ENCODE data around the gene ATAD3C.
A peak's percentile ranks its signal among the peaks of the same experiment; 100 is the strongest.
"Not testable (repeated sequence)": the region's sequence is repeated elsewhere in the genome, so short reads cannot be mapped to it uniquely, and the experiment has no call there.

Gene ATAD3C

GRCh38 chr1:1412311-1412902 lies 37.1 kb upstream of the ATAD3C start:
- H3K27me3 Mint-ChIP-seq, H3K9me3 Mint-ChIP-seq, H3K4me3 Mint-ChIP-seq, H3K36me3 Mint-ChIP-seq, ATAC-seq, H3K27ac Mint-ChIP-seq: not testable (repeated sequence)
- peaks cover 12% of the 10 kb centered on the region for H3K4me1 Mint-ChIP-seq

GRCh38 chr1:1415751-1416150 lies 33.7 kb upstream of the ATAD3C start:
- Mint-ChIP-seq H3K9me3 (no peaks in the 10 kb centered on the region), H3K27me3 (peaks cover 4% of the 10 kb centered on the region)
- ATAC-seq, result no peak

GRCh38 chr1:1417396-1417795 lies 32.1 kb upstream of the ATAD3C start:
- H3K27ac Mint-ChIP-seq, result peak overlapping the region; percentile 70
- H3K36me3 Mint-ChIP-seq, H3K9me3 Mint-ChIP-seq, H3K4me3 Mint-ChIP-seq, ATAC-seq: not testable (repeated sequence)
- H3K4me1 Mint-ChIP-seq, result peaks cover 20% of the 10 kb centered on the region
- H3K27me3 Mint-ChIP-seq, result peaks cover 19% of the 10 kb centered on the region

More at GRCh38 chr1:1415751-1416150, 33.7 kb upstream of the ATAD3C start:
- H3K36me3 Mint-ChIP-seq, result peaks cover 6% of the 10 kb centered on the region
- no peak overlapping the region for H3K27ac Mint-ChIP-seq
- no peak overlapping the region for H3K4me3 Mint-ChIP-seq
- H3K4me1 Mint-ChIP-seq, result peaks cover 23% of the 10 kb centered on the region

GRCh38 chr1:1417825-1418463 lies 31.5 kb upstream of the ATAD3C start:
- Mint-ChIP-seq H3K4me1 (peaks cover 24% of the 10 kb centered on the region), H3K27ac (peak overlapping the region; percentile 70), H3K27me3 (peaks cover 24% of the 10 kb centered on the region)
- not testable (repeated sequence) for ATAC-seq, H3K4me3 Mint-ChIP-seq, H3K36me3 Mint-ChIP-seq, H3K9me3 Mint-ChIP-seq

- Mint-ChIP-seq H3K36me3 (no peaks in the 10 kb centered on the region), H3K4me1 (peaks cover 26% of the 10 kb centered on the region), H3K27ac (no peak overlapping the region), H3K4me3 (no peak overlapping the region), H3K9me3 (no peaks in the 10 kb centered on the region), H3K27me3 (peaks cover 31% of the 10 kb centered on the region)
- ATAC-seq, result peak; percentile 13
These were observed 30.8 kb upstream of the ATAD3C start for GRCh38 chr1:1418464-1419362.

GRCh38 chr1:1419363-1419812 lies 30.1 kb upstream of the ATAD3C start:
- no peak overlapping the region for H3K27ac Mint-ChIP-seq
- H3K9me3 Mint-ChIP-seq, result no peaks in the 10 kb centered on the region
- H3K27me3 Mint-ChIP-seq, result peaks cover 34% of the 10 kb centered on the region
- no peak overlapping the region for H3K4me3 Mint-ChIP-seq
- ATAC-seq, result no peak
- H3K4me1 Mint-ChIP-seq, result peaks cover 26% of the 10 kb centered on the region
- no peaks in the 10 kb centered on the region for H3K36me3 Mint-ChIP-seq

- Mint-ChIP-seq H3K4me1 (peaks cover 26% of the 10 kb centered on the region), H3K36me3 (no peaks in the 10 kb centered on the region), H3K27ac (no peak overlapping the region), H3K27me3 (peaks cover 41% of the 10 kb centered on the region), H3K4me3 (no peak overlapping the region), H3K9me3 (no peaks in the 10 kb centered on the region)
- peak; percentile 25 for ATAC-seq
These were observed 29.5 kb upstream of the ATAD3C start for GRCh38 chr1:1419813-1420653.

GRCh38 chr1:1420654-1421141 lies 28.8 kb upstream of the ATAD3C start:
- Mint-ChIP-seq H3K27me3 (peaks cover 47% of the 10 kb centered on the region), H3K4me3 (peak overlapping the region; percentile 65), H3K36me3 (no peaks in the 10 kb centered on the region), H3K4me1 (peaks cover 26% of the 10 kb centered on the region), H3K9me3 (no peaks in the 10 kb centered on the region), H3K27ac (no peak overlapping the region)
- ATAC-seq, result peak; percentile 73

GRCh38 chr1:1421147-1421906 lies 28.2 kb upstream of the ATAD3C start, which contains the start of gene ANKRD65:
Gene ANKRD65 (minus strand): TSS chr1:1421276. CDS start chr1:1421005, 271 bp downstream.
- H3K27me3 Mint-ChIP-seq, result peaks cover 54% of the 10 kb centered on the region
- H3K36me3 Mint-ChIP-seq, result no peaks in the 10 kb centered on the region
- H3K27ac Mint-ChIP-seq, result no peak within 1 kb of the TSS
- H3K9me3 Mint-ChIP-seq, result no peaks in the 10 kb centered on the region
- peak within 1 kb of the TSS; percentile 65 for H3K4me3 Mint-ChIP-seq
- peaks cover 29% of the 10 kb centered on the region for H3K4me1 Mint-ChIP-seq
- no peak for ATAC-seq

- Mint-ChIP-seq H3K27me3 (peaks cover 60% of the 10 kb centered on the region), H3K4me1 (peaks cover 31% of the 10 kb centered on the region), H3K27ac (no peak overlapping the region), H3K4me3 (no peak overlapping the region), H3K9me3 (no peaks in the 10 kb centered on the region), H3K36me3 (no peaks in the 10 kb centered on the region)
- no peak for ATAC-seq
These were observed 27.5 kb upstream of the ATAD3C start for GRCh38 chr1:1421907-1422464.

- Mint-ChIP-seq H3K36me3 (no peaks in the 10 kb centered on the region), H3K4me1 (peaks cover 29% of the 10 kb centered on the region), H3K4me3 (no peak overlapping the region), H3K9me3 (no peaks in the 10 kb centered on the region), H3K27ac (no peak overlapping the region), H3K27me3 (peaks cover 63% of the 10 kb centered on the region)
- no peak for ATAC-seq
These were observed 26.8 kb upstream of the ATAD3C start for GRCh38 chr1:1422465-1423244.

GRCh38 chr1:1423245-1423597 lies 26.3 kb upstream of the ATAD3C start:
- Mint-ChIP-seq H3K9me3 (no peaks in the 10 kb centered on the region), H3K4me3 (no peak overlapping the region), H3K36me3 (no peaks in the 10 kb centered on the region), H3K4me1 (peaks cover 23% of the 10 kb centered on the region), H3K27me3 (peaks cover 65% of the 10 kb centered on the region), H3K27ac (no peak overlapping the region)
- ATAC-seq, result no peak

GRCh38 chr1:1424707-1425106 lies 24.8 kb upstream of the ATAD3C start:
- peaks cover 16% of the 10 kb centered on the region for H3K4me1 Mint-ChIP-seq
- no peak overlapping the region for H3K4me3 Mint-ChIP-seq
- H3K36me3 Mint-ChIP-seq, result no peaks in the 10 kb centered on the region
- H3K27ac Mint-ChIP-seq, result no peak overlapping the region
- peaks cover 76% of the 10 kb centered on the region for H3K27me3 Mint-ChIP-seq
- no peaks in the 10 kb centered on the region for H3K9me3 Mint-ChIP-seq
- no peak for ATAC-seq
